Measurements from ENCODE around the gene SLC1A1.

The SLC1A1 gene

GRCh38 chr9:4622016-4622415 lies 131.7 kb downstream of the SLC1A1 start:
- DNase-seq = no peak

DNA sequence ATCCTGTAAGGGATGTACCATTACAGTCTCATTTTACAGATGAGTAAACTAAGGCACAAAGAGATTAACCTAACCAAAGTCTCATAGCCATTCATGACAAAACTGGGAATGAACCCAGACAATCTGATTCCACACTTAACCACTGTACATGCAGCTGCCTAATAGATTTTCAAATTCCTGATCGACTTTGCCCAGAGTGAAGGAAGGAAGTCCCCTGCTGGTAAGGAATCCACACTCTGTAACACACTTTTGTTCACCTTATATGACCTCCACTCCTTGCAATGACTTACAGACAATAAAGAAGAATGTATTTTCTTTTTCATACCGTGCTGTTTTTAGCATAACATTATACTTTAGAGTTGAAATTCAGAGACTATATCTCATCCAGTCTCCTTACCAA lies 140.6 kb downstream of the SLC1A1 start:
- DNase-seq = no peak
